Stimulated activated naive CD8-positive, alpha-beta T cell treated with anti-CD3 and anti-CD28 coated beads, Interleukin-15, Interleukin-2, amounts not matched to agents 100 ng/mL and 50 ng/mL, for 24 hours (primary cell): ENCODE results near the gene DEGS2.

Source experiments
- H3K27ac Mint-ChIP-seq: one replicate; pipeline ENCODE4 v1.8.0; 2021; ENCODE audit warnings: mild to moderate bottlenecking, mixed read lengths
- H3K27me3 Mint-ChIP-seq: one replicate; pipeline ENCODE4 v1.8.0; 2021; ENCODE audit warnings: mixed read lengths
- H3K36me3 Mint-ChIP-seq: one replicate; pipeline ENCODE4 v1.8.0; 2021; ENCODE audit warnings: low read depth, mixed read lengths
- H3K4me1 Mint-ChIP-seq: one replicate; pipeline ENCODE4 v1.8.0; 2021; ENCODE audit warnings: low read depth, mixed read lengths
- H3K4me3 Mint-ChIP-seq: one replicate; pipeline ENCODE4 v1.8.0; 2021; ENCODE audit warnings: mild to moderate bottlenecking, mixed read lengths
- H3K9me3 Mint-ChIP-seq: one replicate; pipeline ENCODE4 v1.8.0; 2021; ENCODE audit warnings: mixed read lengths

Gene DEGS2

DNA sequence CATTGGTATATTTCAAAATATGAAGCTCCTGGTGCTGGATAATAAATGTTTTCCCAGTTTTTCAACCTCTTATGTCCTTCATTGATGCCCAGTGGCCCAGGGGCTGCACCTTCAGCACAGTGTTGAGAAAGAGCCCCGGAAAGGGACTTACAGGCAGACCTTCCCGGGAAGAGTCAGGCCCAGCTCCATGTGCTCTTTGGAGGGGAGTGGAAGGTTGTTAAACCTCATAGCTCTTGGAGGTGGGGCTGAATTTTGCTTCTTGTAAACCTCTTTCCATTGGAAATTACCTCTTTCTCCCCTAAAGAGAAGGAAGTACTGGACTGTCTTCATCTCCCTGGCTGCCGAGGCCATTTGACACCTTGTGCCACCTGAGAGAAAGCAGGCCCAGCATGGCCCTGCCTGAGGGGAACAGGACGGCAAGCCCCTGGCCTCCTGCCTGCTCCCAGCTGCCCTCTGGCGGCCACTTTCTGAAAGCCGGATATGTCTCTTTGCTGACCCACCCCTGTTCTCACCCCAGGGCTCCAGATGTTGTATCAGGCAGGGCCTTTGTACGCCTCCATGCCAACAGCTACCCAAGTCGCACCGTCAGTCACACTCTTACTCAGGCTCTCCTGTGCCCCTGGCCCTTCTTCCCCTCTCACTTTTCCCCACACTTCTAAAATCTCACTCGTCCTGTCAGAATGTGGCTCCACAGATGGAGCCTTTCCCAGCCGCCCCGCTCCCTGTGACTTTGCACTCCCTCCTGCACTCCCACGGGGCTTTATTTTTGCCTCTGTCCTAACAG is 51.2 kb downstream of the DEGS2 start:
- Mint-ChIP-seq H3K9me3 (no peaks in the 10 kb centered on the region), H3K36me3 (peaks cover 60% of the 10 kb centered on the region), H3K27me3 (no peaks in the 10 kb centered on the region), H3K4me3 (peak overlapping the region; percentile 12), H3K4me1 (peaks cover 71% of the 10 kb centered on the region), H3K27ac (peak overlapping the region; percentile 86)

DNA sequence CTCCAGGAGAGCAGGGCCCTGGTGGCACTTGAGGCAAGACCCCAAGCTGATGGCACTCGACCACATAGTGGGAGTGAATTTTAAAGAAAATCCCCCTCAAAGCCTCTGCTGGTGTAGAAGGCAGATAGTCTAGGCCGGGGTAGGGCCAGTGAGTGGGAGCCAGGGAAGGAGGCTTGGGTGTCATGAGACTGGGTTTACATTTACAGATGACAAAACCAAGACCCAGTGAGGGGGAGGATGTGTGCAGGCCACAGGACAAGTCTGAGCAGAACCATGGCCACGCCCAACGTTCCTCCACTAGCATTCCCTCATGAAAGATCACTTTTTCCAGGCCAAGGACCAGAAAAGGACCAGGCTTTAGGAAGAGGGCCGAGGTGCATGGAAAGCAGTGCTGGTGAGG is 52.2 kb downstream of the DEGS2 start:
- Mint-ChIP-seq H3K4me3 (peak overlapping the region; percentile 74), H3K9me3 (no peaks in the 10 kb centered on the region), H3K4me1 (peaks cover 75% of the 10 kb centered on the region), H3K36me3 (peaks cover 61% of the 10 kb centered on the region), H3K27me3 (no peaks in the 10 kb centered on the region), H3K27ac (peak overlapping the region; percentile 86)

GRCh38 chr14:100106250-100107112 is 53.0 kb downstream of the DEGS2 start:
- H3K36me3 Mint-ChIP-seq: peaks cover 64% of the 10 kb centered on the region
- peak overlapping the region; percentile 74 for H3K4me3 Mint-ChIP-seq
- H3K4me1 Mint-ChIP-seq: peaks cover 83% of the 10 kb centered on the region

GRCh38 chr14:100105357-100106169 is 53.9 kb downstream of the DEGS2 start:
- H3K27me3 Mint-ChIP-seq: no peaks in the 10 kb centered on the region
- H3K4me1 Mint-ChIP-seq: peaks cover 91% of the 10 kb centered on the region
- H3K4me3 Mint-ChIP-seq: peak overlapping the region; percentile 74
- H3K27ac Mint-ChIP-seq: peak overlapping the region; percentile 86
- H3K9me3 Mint-ChIP-seq: no peaks in the 10 kb centered on the region
- peaks cover 64% of the 10 kb centered on the region for H3K36me3 Mint-ChIP-seq

More at GRCh38 chr14:100106250-100107112, 53.0 kb downstream of the DEGS2 start:
- Mint-ChIP-seq H3K27me3 (no peaks in the 10 kb centered on the region), H3K27ac (peak overlapping the region; percentile 86), H3K9me3 (no peaks in the 10 kb centered on the region)

GRCh38 chr14:100104523-100105300 is 54.7 kb downstream of the DEGS2 start:
- Mint-ChIP-seq H3K27me3 (no peaks in the 10 kb centered on the region), H3K27ac (peak overlapping the region; percentile 99), H3K36me3 (peaks cover 71% of the 10 kb centered on the region), H3K9me3 (no peaks in the 10 kb centered on the region), H3K4me1 (peaks cover 98% of the 10 kb centered on the region), H3K4me3 (peak overlapping the region; percentile 77)

- peaks cover 98% of the 10 kb centered on the region for H3K4me1 Mint-ChIP-seq
- H3K4me3 Mint-ChIP-seq: peak overlapping the region; percentile 77
- H3K36me3 Mint-ChIP-seq: peaks cover 71% of the 10 kb centered on the region
- H3K9me3 Mint-ChIP-seq: no peaks in the 10 kb centered on the region
- peak overlapping the region; percentile 99 for H3K27ac Mint-ChIP-seq
- no peaks in the 10 kb centered on the region for H3K27me3 Mint-ChIP-seq
These were observed 55.5 kb downstream of the DEGS2 start for GRCh38 chr14:100104006-100104352.

DNA sequence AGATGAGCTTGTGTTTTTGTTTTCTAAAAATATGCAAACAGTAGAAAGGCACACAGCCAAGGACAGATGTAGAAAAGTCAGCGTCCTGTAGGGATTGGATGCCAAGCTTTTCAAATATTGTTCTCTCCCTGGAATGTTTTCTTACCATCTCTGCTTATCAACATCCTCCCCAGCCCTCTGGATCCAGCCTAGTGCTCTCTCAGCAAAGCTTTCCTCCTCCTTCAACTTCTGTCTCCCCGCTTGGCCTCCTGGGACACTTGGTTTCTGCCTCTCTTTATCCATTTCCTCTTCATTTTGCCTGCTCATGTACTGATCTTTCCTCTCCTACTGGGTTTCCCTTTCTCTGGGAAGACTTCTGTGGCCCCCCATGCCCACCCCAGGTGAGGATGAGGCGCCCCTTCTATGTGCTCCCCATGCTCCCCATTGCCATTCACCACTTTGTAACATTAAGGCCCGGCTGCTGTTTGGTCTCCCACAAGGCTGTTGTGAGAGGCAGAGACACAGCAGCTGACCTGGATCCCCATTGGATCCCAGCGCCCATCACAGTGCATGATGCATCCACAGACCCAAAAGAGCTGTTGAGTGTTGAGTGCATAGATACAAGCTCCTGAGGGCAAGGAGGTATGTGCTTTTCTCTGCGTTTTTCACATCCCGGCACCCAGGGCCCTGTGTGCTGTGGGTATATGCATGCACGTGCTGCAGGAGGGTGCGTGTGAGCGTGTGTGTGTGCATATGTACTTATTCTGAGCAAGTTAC is 56.0 kb downstream of the DEGS2 start:
- peaks cover 71% of the 10 kb centered on the region for H3K36me3 Mint-ChIP-seq
- no peaks in the 10 kb centered on the region for H3K27me3 Mint-ChIP-seq
- H3K4me3 Mint-ChIP-seq: peak overlapping the region; percentile 77
- H3K27ac Mint-ChIP-seq: peak overlapping the region; percentile 99
- no peaks in the 10 kb centered on the region for H3K9me3 Mint-ChIP-seq
- peaks cover 98% of the 10 kb centered on the region for H3K4me1 Mint-ChIP-seq

- Mint-ChIP-seq H3K27ac (peak overlapping the region; percentile 99), H3K36me3 (peaks cover 73% of the 10 kb centered on the region), H3K4me3 (no peak overlapping the region), H3K4me1 (peaks cover 98% of the 10 kb centered on the region), H3K9me3 (no peaks in the 10 kb centered on the region), H3K27me3 (no peaks in the 10 kb centered on the region)
These were observed 57.2 kb downstream of the DEGS2 start for GRCh38 chr14:100102156-100102785.

- Mint-ChIP-seq H3K27ac (peak overlapping the region; percentile 91), H3K36me3 (peaks cover 72% of the 10 kb centered on the region), H3K27me3 (no peaks in the 10 kb centered on the region), H3K4me1 (peaks cover 97% of the 10 kb centered on the region), H3K9me3 (no peaks in the 10 kb centered on the region), H3K4me3 (peak overlapping the region; percentile 31)
These were observed 59.3 kb downstream of the DEGS2 start for GRCh38 chr14:100100032-100100703.

- Mint-ChIP-seq H3K36me3 (peaks cover 70% of the 10 kb centered on the region), H3K27me3 (no peaks in the 10 kb centered on the region), H3K4me3 (no peak overlapping the region), H3K9me3 (no peaks in the 10 kb centered on the region), H3K4me1 (peaks cover 97% of the 10 kb centered on the region), H3K27ac (peak overlapping the region; percentile 83)
These were observed 61.3 kb downstream of the DEGS2 start for GRCh38 chr14:100098171-100098570.

DNA sequence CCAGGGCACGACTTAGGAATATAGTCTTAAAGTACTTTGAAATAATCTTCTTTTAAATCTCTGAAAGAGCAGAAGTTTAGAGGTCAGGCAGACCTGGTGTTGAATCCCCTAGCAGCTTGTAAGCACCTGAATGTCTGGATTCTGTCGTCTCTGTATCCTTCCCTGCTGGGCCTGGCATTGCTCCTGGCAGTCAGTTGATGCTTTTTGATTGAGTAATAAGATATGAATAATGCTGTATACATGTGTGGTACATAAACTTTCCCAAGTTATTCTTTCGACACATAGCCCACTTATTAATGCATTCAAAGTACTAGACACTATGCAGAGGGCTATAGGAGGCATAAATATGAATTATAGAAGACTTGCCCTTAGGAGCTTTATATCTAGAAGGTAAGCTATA is 62.8 kb downstream of the DEGS2 start:
- Mint-ChIP-seq H3K4me1 (peaks cover 95% of the 10 kb centered on the region), H3K36me3 (peaks cover 68% of the 10 kb centered on the region), H3K9me3 (no peaks in the 10 kb centered on the region), H3K27ac (peak overlapping the region; percentile 56), H3K4me3 (no peak overlapping the region), H3K27me3 (no peaks in the 10 kb centered on the region)
